HG02970 (cell line): Measurements from ENCODE around the gene C13orf46.

Experiments
- ATAC-seq: cut with Tn5 transposase; IDR thresholded peaks from one replicate; pipeline ENCODE4 v1.9.1; 2021; ENCODE audit warnings: mild to moderate bottlenecking, moderate library complexity, moderate number of reproducible peaks; ENCODE audit not compliant: unreplicated experiment, low FRiP score

The C13orf46 gene

GRCh38 chr13:113941571-113942191 lies 32.2 kb downstream of the C13orf46 start:
- no peak for ATAC-seq

- ATAC-seq = no peak
Observed at GRCh38 chr13:113939944-113940297, 34.0 kb downstream of the C13orf46 start.

- no peak for ATAC-seq
Observed at GRCh38 chr13:113939129-113939943, 34.5 kb downstream of the C13orf46 start.

- ATAC-seq = no peak
Observed at GRCh38 chr13:113938716-113939115, 35.2 kb downstream of the C13orf46 start.

- no peak for ATAC-seq
Observed at GRCh38 chr13:113938246-113938645, 35.6 kb downstream of the C13orf46 start.

GRCh38 chr13:113937527-113938180 lies 36.2 kb downstream of the C13orf46 start:
- ATAC-seq = no peak

GRCh38 chr13:113937073-113937472 lies 36.8 kb downstream of the C13orf46 start:
- ATAC-seq = no peak

GRCh38 chr13:113936166-113936965 lies 37.5 kb downstream of the C13orf46 start:
- no peak for ATAC-seq

- ATAC-seq = no peak
Observed at GRCh38 chr13:113935001-113935844, 38.7 kb downstream of the C13orf46 start.

- no peak for ATAC-seq
Observed at GRCh38 chr13:113934576-113934975, 39.3 kb downstream of the C13orf46 start.

- ATAC-seq = no peak
Observed at GRCh38 chr13:113933901-113934300, 40.0 kb downstream of the C13orf46 start.

GRCh38 chr13:113931841-113932459 lies 41.9 kb downstream of the C13orf46 start:
- ATAC-seq = no peak

GRCh38 chr13:113930671-113931637 lies 42.9 kb downstream of the C13orf46 start:
- ATAC-seq = no peak

- no peak for ATAC-seq
Observed at GRCh38 chr13:113929628-113930615, 44.0 kb downstream of the C13orf46 start.

GRCh38 chr13:113928685-113929627 lies 44.9 kb downstream of the C13orf46 start:
- ATAC-seq = no peak
